Stimulated activated CD4-positive, alpha-beta T cell treated with anti-CD3 and anti-CD28 coated beads, Interleukin-12 subunit alpha, Interleukin-12 subunit beta, amount 100 ng/mL, for 24 hours (primary cell): ENCODE data around the gene FAR1.

Experiments
- DNase-seq, 2 experiments: peaks; one replicate each; pipeline ENCODE4 v3.0.0-alpha.2; 2020; ENCODE audit warnings: low read depth in 2 of 2

FAR1 gene

DNA sequence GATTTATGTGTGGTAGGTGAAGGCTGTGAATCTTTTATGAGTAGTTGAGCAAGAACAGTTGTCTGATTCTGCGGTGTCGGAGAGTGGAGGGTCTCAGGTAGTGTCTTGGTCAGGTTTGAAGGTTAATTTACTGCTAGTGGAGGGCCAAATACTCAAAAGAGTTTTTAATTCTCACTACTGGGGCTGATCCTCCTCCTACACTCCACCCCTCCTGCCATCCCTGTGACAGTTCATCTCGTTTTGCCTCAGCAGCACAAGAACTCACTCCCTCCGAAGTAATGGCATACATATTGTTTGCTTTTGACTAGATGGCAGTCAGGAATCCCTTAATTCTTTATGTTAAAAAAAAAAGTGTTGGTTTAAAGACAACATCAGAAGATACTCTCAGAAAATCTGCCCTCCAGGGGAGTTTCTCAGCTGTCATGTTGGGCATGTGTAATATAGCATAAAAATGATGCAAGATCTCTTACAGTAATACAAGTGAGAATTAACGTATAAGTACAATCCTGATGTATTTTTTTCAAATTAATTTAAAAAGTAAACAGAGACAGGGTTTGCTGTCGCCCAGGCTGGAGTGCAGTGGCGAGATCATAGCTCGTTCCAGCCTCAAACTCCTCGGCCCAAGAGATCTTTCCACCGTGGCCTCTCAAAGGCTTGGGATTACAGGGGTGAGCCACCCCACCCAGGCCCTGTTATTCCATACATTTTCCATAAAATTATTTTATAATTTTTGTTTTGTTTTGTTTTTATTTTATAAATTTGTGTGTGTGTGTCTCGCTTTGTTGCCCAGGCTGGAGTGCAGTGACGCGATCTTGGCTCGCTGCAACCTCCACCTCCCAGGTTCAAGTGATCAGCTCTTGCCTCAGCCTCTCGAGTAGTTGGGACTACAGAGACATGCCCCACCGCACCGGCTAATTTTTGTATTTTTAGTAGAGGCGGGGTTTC is 1.3 kb downstream of the FAR1 start:
- no peak for DNase-seq

DNA sequence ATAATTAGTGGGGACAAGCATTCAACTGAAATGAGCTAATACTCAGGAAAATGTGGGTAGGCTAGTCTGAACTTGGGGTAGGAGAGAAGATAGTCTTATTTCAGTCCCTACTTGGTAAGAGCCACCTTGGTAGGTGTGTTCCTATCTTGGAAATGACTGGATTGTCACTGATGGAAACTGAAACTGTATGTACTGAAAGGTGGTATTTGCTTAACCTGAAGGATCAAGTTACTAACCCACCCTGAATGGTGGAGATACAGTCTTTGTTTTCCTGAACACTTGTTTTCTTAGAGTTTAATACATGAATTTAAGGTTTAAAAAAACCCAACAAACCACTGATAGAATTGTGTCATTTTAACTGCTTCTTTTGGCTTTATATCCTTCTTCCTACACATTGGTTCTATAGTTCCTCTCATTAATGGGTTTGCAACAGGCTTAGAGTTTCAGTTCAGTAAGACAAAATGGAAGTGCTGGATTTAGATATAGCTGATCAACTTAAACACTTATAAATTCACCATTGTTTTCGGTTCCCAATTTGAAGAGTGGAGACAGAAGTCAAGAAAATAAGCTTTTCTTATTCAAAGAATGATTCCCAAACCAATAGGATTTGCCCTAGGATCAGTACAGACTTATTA is 4.2 kb downstream of the FAR1 start:
- DNase-seq = no peak

DNA sequence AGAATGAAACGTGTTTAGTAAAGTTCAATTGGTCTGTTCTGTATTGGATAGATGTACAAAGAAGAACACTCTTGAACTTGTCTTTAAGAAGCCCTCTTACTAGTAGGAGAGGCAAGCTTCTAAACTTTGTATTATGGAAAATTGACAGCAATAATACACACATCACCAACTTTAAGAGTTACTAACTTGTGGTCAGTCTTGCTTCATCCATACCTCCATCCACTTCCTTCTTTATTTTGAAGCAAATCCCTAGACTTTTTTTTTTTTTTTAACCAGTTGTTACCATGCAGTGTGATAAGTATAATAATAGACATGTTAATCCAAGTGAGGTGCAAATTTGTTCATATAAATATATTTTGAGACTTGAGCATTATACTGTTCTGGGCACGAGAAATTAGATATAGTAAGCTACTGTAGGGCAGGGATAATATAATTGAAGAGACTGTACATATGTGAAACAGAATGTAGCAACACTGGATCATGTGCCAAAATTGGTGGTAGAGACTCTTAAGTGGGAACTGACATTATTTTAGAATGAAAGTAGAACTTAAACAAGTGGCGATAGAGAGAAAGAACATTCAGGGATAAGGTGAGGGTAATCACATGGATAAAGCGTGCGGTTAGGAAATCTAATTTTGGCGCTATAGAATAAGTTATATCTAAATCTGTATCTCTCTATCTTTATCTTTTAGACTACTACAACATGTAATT is 6.5 kb downstream of the FAR1 start:
- no peak for DNase-seq

GRCh38 chr11:13676576-13676975 is 8.1 kb downstream of the FAR1 start:
- no peak for DNase-seq

DNA sequence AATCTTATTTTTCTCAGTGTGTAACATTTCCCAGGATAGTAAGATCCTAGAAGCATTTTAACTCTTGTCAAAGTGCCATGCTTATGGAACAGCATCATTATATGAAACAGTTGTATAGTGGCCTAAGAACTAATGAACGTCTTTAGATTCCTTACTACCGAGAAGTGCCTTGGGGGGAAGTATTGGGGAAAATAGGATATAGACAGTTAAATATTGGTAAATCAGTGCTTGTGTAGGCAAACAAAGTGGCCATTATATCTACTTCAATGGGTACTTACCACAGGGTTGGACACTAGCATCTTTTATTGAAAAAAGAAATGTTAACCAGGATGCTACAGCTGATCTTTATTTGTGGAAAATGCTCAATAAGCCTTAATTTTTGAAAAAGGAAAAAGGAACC is 11.3 kb downstream of the FAR1 start:
- no peak for DNase-seq

DNA sequence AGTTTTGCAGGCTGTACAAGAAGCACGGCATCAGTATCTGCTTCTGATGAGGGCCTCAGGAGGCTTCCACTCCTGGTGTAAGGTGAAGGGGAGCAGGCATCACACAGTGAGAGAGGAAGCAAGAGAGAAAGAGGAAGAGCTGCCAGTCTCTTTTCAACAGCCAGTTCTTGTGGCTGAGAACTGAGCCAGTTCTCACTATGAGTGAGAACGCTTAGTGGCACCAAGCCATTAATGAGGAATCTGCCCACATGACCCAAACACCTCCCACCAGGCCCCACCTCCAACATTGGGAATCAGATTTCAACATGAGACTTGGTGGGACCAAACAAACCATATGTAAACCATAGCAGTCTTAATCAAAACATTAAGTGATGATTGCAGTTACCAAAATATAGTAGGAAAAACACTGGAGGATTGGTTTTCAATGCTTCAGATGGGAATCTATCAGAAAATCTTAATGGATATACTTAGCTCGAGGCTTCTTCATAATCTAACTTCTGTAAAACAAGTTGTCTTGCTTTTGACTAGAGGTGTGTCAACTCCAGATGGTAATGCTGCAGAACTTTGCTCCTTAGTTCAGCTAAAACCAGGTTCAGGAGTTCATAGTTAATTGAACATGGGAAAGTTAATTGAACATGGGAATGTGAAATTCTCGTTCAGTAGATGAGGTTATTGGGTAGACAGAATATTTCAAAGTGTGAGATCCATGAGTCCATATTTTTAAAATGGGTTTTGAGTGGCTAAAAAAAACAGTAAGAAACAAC is 12.2 kb downstream of the FAR1 start:
- DNase-seq = no peak

GRCh38 chr11:13681446-13681845 is 13.0 kb downstream of the FAR1 start:
- no peak for DNase-seq

GRCh38 chr11:13682212-13682611 is 13.7 kb downstream of the FAR1 start:
- DNase-seq = no peak

DNA sequence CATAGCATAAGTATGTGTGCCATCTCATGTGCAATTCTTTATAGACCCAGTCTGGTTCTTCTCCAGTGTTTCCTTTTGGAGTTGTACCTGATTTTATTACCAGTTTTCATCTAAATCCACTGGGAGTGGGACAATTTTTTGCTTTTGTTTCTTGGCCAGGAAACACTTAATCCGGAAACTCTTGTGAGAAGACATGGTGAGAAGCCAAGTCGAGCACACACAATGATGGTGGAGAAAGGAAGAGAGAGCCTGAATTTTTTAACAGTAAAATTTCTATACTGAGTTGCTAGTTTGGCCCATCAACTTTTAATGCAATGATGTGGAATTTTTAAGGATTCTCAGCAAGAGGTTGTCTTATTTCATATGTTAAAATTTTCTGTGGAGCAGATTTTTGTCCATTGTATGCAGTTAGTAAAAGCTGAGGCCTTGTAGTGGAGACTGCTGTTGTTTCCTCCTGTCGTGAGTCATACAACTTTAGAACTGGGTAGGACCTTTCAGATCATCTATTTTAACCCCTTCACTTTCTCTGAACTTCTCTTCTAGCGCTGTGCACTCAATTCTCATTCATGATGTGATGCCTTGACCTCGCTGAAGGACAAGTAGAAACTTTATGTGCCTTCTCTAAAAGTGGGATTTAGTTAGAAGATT is 17.1 kb downstream of the FAR1 start:
- DNase-seq = no peak

- no peak for DNase-seq
Measured at GRCh38 chr11:13686776-13687175, 18.3 kb downstream of the FAR1 start.

DNA sequence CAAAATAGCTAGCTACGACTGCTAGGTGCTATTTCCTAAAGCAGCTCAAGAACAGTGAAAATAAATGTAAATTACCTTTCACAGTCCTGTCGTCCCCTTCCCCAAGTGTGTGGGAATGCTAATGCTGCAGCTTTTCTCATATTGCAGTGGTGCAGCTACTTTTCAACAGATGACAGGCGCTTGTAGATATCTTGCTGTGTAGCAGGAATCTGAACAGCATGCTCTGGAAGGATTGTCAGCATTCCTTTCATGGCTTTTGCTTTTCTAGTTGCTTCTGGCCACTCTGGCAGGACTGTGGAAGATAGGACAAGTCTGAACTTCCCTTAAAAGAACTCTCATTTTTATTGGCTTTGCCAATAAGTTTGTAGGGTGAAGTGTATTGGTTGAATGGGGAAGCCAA is 18.8 kb downstream of the FAR1 start:
- DNase-seq = no peak

DNA sequence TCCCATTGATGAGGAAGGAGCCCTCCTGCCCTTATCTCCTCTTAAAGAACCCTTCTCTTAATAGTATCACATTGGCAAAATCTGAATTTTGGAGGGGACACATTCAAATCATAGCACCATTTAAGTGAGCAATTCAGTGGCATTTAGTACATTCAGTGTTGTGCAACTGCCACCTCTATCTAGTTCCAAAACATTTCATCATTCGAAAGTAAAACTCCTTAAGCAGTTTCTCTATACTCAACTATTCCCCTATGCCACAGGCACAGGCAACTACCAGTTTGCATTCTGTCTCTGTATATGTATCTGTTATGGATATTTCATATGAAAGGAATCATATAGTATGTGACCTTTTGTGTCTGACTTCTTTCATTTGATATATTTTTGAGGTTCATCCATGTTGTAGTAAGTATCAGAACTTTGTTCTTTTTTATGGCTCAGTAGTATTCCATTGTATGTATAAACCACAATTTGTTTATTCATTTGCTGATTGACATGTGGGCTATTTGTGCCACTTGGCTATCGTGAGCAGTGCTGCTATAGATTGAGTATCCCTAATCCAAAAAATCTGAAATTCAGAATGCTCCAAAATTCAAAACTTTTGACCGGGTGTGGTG is 22.9 kb downstream of the FAR1 start:
- DNase-seq = no peak

- no peak for DNase-seq
Measured at GRCh38 chr11:13692172-13692571, 23.7 kb downstream of the FAR1 start.

DNA sequence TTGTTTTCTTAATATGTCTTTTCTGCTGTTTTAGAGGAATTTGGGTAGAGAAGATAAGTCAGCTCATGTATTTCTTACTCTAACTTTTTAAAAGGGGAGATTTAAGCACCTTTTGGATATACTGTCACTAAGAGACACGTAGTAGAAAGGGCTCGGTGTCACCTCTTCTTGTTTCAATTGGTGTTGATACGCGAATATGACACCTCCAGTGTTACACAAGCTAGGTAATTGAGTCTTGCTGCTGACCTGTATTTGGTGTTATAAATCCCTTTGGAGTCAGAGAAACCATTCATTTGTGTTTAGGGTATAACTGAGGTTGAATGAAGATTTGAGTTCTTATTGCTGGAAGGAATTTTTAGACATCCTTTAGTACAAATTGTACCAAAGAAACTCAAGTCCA is 25.6 kb downstream of the FAR1 start:
- no peak for DNase-seq

DNA sequence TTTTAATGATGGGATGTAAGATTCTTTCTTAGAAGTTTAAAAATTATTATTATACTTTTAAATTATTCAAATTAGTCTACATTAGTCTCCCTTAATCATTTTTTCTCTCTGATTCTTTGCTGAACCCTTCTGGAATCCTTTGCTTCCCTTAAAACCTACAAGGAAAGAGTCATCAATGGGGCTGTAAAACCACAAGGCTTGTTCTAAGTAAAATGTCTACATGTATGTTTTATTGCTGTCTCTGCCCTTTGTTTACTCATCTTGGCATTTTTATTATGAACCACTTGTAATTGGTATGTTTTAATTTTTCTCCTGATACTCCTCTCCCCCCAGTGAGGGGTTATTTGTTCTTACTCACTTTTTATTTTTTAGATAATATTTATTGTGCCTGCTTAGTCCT is 27.4 kb downstream of the FAR1 start:
- no peak for DNase-seq

DNA sequence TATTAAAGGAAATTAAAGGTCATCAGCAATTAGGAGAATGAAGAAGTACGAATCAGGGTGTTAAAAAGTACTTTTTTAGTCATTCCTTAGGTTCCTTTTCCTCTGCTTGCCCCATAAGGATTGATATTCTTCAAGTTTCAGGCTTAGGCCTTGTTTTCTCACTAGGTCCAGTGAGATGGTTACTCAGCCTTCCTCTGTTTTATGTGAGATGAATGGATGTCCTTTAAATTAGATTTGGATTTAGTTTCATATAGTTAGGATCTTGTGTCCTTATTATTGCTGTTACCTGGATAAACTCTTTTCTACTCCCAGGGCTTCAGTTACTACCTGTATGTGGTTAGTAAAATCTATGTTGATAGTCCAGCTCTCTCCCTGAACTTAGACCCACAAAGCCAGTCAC is 29.2 kb downstream of the FAR1 start:
- no peak for DNase-seq

DNA sequence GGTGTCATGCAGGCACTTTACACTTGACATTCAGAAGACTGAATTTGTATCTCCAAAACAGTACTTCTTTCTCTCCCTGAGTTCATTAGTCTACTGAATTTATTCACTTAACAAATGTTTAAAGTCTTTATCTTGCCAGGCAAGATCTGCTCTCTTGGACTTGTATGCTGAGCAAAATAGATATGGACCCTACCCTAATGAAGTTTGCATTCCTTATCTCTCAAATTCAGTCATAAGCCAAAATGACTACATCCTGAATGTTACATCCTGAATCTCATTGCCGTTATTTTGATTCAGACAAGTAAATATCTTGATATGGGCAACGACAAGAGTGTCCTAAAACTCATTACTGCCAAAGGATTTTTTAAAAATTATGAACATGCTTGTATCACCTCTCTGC is 29.7 kb downstream of the FAR1 start:
- DNase-seq = no peak

GRCh38 chr11:13699041-13699440 is 30.6 kb downstream of the FAR1 start:
- DNase-seq = no peak

GRCh38 chr11:13699870-13700269 is 31.4 kb downstream of the FAR1 start:
- no peak for DNase-seq

DNA sequence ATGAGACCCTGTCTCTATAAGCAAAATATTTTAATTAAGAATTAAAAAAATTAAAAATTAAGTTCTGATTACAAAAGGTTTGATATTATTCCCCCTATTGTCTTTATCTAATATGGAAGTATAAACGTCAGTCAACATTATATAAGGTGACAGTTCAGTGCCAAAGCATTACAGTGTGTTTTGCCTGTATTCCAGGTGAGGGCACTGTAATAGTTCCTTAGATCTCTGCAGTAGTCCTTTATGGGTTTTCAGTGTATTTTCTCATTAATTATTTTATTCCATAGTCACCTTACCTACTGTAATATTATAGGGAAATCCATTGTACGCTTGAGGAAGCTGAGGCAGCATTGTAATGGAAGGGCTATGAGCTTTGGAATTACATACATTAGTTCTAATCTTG is 33.0 kb downstream of the FAR1 start:
- no peak for DNase-seq

GRCh38 chr11:13702071-13702470 is 33.6 kb downstream of the FAR1 start:
- DNase-seq = no peak
